HG03159 (cell line): ENCODE results near the gene PPP1R1A.

Experiments
- ATAC-seq: cut with Tn5 transposase; IDR thresholded peaks from one replicate; pipeline ENCODE4 v1.9.1; 2021; ENCODE audit warnings: mild to moderate bottlenecking, moderate library complexity; ENCODE audit not compliant: unreplicated experiment

The PPP1R1A gene

DNA sequence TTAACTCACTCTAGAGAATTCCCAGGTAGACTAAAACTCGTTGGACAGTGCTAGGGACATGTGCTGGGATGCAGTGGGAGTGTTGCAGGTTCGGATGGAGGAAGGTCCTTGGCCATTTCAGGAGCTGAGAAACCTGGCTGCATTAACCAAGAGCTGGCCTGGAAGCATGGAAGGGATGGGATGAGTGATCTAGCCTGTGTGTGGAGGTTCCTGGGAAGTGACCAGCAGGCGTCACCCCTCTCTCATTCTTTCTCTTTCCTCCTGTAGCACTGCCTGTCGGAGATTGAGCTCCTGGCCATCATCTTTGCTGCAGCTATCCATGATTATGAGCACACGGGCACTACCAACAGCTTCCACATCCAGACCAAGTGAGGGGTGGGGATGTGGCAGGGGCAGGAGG lies 15.6 kb downstream of the PPP1R1A start:
- ATAC-seq = no peak

DNA sequence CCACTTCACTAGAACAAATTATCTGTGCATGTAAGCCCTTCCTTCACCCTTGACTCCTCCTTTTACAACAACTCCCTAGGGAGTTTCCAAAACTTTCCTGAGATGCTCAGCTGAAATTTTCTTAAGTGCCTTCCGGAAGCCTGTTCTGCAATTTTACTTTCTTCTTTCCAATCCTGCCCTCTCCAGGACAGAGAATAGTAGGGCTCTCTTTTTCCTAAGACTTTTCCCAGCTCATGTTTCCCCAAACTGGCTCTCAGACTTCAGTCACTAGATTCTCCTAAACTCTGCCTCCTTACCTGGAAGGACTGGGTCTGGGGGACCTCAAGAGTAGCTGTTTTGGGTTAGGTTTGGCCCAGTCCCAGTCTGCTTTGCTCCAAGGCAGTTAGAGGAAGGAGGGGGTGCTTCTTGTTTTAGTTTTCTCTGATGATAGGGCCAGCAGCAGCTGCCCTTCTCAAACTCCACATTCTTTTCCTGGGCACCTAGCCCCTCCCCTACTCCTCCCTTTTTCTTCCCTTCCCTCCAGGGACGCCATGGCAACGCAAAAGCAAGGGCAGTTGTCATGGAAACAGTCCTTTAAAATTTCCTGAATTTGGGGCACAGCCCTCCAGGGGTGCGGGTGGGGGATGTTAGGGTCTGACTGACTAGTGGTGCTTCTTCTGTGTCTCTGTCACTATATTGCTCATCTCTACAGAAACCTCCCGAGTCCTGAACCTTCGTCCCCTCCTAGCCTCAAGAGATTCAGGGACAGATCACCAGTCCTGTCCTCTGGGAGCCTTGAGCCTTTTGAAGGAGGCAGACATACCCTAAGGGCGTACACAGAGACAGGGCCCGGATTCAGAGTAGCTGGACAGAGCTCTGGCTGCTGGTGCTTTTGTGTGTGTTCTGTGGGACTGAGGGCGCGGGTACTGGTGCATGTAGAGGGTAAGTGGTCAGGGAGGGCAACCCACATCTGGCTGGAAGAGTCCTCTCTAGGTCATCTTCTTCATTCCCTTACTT lies 17.0 kb downstream of the PPP1R1A start:
- ATAC-seq = no peak

DNA sequence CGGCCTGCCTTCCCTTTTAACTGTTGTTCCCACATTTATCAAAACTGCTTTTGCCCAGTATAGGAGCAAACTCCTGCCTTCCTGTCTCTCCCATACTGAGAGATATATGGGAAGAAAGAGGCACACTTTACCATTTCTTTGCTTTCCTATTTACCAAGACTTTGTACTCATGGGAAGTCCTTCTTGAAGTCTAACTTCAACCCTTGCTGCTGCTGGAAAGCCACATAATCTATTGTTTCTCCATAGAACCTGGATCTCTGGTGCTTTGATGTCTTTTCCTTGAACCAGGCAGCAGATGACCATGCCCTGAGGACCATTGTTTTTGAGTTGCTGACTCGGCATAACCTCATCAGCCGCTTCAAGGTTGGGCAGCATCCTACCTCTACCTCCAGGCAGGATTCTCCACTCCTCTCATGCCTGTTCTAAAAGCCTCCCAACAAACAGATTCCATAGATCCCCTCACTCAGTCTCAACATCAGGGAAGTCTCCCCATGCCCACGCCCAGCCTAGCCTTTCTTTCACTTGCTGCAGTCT lies 18.4 kb downstream of the PPP1R1A start:
- no peak for ATAC-seq

DNA sequence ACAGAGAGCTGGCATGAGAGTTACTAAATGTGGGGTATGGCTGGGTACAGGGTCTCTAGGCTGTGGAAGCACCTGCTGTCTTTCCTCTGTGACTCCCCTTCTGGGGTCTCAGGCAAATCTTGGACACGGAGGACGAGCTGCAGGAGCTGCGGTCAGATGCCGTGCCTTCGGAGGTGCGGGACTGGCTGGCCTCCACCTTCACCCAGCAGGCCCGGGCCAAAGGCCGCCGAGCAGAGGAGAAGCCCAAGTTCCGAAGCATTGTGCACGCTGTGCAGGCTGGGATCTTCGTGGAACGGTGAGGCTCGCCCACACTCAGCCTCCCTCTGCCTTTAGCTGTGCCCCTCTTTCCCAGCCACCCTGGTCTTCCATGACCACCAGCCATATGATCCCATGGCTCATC lies 19.4 kb downstream of the PPP1R1A start:
- no peak for ATAC-seq

DNA sequence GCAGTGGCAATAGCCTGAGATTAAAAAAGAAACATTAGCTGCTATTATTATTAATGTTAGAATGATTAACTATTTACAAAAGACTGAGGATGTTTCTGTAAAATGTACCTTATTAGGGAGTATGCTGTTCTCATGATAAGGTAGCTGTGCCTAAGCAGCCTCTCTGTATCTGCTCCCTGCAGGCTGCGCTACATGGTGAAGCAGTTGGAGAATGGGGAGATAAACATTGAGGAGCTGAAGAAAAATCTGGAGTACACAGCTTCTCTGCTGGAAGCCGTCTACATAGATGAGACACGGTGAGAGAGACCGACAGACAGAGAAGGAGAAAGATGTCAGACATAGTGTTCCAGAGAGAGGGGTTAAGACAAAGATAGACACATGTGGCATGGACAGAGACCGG lies 21.7 kb downstream of the PPP1R1A start:
- no peak for ATAC-seq

DNA sequence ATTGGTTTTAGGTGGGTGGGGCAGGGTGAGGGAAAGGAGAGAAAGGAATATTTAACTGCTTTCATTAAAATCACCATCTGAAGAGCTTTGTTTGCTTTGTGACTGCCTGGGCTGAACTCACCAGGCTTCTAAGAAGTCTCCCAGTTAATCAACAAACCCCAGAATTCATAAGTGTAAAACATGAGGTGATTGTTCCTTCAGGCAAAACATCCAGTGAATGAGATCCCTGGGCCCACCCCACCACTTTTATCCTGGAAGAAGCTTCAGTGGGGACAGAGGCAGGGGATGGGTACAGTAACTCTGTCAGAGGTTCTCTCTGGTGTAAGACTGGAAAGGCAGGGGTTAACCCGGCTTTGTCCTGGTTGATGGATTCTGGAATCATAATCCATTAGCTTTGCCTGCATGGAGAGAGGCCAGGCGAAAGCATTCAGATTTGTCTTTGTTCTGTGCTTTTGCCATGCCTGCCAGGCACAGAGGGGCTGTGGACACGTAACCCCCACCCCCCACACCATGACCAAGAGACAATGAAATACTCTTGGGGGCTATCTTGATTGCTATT lies 22.4 kb downstream of the PPP1R1A start:
- no peak for ATAC-seq

DNA sequence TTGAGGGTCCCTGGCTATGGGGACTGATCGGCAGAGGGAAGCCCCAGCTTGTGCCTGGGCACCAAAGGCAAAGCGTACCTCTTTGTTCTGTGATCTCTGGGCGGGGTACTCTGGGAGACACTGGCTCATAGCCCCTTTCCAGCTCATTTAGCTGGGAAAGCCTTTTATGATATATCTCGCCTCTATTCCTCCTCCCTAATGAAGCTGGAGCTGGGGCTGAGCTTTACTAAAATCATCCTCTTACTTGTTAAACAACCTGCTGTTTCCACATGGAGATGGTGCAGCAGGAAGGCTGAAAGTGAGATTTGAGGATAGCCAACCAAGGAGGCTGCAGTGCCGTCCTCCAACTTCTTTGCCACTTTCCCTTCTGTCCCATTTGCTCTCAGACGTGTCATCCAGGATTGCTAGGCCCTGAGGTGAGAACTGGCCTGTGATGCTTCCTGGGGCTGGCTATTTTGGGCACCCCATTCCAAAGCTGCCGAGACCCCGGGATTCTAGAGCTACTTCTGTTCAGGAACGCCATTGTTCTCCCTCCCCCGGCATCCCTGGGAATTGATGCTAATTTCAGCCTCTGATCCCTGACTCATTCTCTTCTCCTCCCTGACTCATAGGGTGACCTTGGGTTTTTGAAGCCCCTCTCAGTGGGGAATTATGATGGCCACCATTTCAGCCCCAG lies 23.0 kb downstream of the PPP1R1A start:
- ATAC-seq = no peak

DNA sequence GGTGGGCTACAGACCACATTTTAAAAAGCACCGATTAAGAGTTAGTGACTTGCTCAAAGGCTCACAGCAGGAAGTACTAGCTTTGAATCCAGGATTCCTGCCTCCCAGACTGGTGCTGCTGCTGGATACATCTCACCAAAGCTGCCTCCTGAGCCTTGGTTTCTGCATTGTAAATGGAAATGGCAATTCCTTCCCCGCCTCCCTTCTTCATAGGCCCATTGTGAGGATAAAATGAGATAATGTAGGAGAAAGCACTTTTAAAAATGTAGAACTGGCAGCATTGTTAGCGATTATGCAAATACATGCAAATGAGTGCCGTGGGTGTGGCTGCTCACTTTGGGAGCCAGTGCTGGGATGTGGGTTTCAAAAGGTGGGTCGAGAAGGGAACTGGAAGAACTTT lies 23.7 kb downstream of the PPP1R1A start:
- ATAC-seq = no peak

DNA sequence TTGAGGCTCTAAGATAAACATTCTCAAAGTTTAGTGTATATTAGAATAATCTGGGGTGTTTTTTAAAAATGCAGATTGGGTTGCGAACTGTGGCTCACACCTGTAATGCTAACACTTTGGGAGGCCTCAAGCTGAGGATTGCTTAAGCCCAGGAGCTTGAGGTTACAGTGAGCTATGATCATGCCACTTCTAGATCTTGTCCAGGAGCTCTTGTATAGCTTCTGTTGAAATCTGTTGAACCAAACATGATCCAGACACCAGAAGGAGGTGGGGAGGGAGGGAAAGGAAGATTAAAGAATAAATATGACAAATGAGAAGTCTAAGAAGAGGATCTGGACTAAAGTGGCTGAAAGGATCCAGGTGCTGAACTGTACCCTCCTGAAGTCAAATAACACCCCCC lies 24.7 kb downstream of the PPP1R1A start:
- no peak for ATAC-seq

DNA sequence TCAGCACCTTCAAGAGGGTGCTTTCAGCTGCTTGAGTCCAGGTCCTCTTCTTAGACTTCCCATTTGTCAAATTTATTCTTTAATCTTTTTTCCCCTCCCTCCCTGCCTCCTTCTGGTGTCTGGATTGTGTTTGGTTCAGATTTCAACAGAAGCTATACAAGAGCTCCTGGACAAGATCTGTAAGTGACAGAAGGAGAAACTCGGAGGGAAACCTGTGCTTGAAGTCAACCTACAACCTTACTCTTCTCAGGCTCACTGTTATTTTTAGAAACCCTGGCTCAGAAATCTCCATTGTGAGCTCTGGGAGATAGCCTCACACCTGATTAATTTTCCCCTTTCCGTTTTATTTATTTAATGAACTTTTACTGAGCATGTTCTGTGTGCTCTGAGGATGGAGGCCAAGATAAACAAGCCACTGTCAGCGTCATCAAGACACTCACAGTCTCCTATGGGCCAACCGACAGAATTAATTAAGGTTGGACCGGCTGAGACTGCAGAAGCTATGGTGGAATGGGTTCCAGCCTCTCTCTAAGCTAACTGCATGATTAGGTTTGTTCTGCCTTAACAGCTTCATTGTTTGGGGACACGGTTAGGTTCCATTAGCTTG lies 25.6 kb downstream of the PPP1R1A start:
- no peak for ATAC-seq

DNA sequence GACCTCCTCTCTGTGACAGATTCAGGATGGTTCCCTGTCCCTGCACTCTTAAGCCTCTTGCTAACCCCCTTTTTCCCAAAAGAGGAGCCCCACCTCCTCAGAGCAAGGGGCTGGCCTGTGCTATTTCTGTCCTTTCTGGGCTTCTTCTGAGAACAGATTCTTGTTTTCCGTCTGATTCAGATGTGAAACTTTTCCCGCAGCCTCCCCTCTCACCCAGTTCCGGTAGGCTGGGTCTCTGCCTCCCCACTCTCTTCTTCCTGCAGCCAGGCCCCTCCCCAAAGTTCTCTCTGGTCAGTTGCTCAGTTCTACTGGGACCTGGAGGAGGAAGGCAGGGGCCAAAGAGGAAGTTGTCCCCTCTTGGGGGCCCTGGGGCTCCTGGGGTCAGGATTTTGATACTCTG lies 27.3 kb downstream of the PPP1R1A start:
- no peak for ATAC-seq

DNA sequence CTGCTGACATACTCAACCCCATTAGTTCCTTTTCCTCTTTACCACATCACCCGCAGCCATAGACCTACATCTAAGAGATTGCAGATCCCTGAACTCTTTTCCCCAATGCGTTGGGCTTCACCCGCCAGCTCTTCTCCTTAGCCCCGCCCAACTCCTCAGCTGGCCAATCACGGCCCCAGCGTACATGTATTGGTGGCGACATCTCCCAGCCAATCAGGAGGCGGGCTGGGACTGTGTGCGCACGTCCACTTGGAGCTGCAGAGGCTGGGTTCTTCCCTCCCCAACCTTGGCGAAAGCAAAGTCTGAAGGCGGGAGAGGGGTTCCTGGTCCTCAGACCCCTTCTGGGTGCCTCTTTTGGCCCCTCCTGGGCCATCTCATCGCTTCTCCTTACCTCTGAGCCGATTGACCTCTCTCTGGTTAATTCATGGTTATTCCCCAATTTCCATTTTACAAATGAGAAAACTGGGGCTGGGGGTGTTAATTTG lies 28.0 kb downstream of the PPP1R1A start:
- peak; percentile 100 for ATAC-seq

DNA sequence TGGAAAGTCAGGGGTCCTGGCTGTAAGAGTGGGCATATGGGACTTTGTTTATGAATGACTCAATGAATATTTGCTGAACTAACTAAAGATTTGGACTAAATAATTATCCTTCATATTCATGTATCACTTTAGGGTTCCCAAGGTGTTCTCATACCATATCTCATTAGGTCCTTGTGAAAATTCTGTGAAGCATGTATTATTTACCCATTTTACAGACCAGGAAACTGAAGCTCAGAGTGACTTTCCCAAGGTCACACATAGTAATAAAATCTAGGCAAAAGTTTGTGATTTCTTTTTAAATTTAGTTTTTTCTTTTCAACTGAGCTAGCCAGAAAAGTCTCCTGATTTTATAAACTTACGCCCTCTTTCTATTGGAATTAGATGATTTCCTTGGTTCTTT lies 29.7 kb downstream of the PPP1R1A start:
- ATAC-seq = no peak

DNA sequence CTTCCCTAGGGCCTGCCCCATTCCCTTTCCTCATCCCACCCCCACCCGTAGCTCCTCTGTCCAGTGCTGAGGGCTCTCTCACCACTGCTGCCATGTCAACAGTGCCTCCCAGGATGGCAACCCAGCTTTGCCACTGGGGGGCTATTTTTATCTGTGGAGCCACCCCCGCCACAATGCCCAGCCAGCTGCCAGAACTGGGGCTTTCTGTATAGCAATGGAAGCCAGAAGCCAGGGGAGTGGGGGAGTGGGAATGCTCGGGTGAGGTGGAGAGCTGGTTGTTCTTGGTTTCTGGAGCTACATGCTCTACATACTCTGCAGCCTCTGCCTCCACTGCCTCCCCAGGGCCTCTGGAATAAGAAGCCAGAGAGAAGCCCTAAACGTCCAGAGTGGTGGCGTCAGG lies 30.1 kb downstream of the PPP1R1A start:
- ATAC-seq = no peak

DNA sequence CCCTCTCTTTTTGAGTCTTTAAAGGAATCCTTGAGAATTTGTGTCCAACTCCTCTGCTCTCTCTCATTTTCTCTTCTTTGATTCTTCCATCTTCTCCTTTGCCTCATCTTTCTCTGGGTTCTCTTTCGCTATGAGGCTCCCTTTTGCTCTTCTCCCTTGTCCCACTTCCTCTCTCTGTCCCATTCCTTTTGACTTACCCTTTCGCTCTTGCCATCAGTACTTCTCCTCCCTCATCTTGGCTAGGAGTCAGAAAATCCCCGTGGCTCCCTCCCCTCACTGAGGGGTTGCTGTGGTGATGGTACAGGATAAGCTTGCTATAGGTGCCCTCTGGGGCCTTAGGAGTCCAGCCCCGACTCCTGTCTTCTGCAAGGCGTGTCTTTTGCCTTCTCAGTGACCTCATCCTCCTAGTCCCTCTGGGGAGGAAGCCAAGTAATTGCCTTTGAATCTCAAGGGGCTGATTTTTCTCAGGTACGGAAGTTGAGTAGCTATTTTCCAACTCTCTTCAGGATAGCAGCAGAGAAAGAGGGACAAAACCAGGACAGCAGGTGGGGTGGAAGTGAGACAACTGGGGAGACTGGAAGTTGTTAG lies 32.7 kb downstream of the PPP1R1A start:
- no peak for ATAC-seq

DNA sequence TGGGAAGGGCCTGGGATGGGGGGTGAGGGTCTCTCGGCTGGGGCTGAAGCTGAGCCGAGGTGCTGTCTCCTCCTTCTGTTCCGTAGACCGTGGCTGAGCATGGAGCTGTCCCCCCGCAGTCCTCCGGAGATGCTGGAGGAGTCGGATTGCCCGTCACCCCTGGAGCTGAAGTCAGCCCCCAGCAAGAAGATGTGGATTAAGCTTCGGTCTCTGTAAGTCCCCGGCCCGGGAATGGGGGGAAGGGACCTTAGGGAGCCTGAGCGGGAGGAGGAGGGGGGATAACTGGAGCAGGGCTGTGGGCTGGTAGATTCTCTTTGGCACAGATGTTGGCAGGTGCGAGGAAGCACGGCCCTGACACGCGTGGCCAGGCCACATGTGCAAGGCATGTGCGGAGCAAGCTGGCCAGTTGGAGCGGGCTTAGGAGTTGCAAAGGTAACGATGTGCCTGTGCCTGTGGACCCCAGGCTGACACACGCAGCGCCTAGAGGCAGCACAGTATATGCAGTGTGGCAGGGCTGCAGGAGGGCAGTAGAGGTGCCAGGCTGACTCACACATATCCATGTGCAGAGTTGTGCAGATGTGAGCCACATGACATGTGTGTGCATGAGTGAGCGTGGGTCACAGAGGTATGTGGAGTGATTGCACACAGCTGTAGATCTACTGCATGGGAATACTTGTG lies 38.5 kb downstream of the PPP1R1A start:
- peak; percentile 22 for ATAC-seq

DNA sequence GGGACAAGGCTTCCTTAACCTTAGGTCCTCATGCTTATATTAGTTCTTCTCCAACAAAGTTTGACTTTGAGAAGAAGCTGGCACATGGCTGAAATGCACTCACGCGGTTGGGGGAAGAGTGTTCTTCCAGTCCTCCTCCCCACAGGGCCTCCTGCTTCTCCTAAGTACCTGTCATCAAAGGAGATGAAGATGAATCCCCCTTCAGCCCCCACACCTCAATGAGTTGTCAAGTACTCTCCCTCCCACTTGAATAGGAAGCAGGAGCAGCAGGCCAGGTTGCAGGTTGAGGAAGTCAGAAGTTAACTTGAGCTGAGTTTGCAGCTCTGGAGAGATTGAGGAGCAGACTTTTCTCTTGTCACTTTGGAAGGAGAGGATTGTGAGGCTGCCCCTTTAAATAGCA lies 41.9 kb downstream of the PPP1R1A start:
- no peak for ATAC-seq

DNA sequence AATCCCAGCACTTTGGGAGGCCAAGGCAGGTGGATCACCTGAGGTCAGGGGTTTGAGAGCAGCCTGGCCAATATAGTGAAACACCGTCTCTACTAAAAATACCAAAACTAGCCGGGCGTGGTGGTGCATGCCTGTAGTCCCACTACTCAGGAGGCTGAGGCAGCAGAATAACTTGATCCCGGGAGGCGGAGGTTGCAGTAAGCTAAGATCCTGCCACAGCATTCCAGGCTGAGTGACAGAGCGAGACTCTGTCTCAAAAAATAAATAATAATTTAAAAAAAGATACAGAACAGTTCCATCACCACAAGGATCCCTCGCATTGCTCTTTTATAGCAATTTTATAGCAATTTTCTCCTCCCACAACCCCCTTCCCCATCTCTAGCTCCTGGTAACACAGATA lies 43.7 kb downstream of the PPP1R1A start:
- ATAC-seq = no peak

DNA sequence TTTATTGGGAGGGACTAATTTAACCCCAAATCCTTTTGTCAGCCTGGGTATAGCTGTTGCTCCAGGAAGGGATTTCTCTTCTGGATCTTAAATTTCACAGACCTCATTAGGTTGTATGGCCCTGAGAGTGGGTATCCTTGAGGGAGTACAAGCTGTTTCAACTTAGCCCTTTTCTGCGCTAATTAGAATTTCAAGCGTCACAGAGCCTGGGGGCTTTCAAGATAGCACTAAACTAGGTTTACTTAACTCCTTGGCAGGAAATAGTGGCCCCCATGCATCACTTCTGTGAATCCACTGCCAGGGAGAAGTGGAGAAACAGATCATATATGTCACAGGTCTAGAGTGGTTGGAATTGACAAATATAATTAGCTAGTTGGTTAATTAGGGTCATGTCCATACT lies 44.9 kb downstream of the PPP1R1A start:
- ATAC-seq = no peak

DNA sequence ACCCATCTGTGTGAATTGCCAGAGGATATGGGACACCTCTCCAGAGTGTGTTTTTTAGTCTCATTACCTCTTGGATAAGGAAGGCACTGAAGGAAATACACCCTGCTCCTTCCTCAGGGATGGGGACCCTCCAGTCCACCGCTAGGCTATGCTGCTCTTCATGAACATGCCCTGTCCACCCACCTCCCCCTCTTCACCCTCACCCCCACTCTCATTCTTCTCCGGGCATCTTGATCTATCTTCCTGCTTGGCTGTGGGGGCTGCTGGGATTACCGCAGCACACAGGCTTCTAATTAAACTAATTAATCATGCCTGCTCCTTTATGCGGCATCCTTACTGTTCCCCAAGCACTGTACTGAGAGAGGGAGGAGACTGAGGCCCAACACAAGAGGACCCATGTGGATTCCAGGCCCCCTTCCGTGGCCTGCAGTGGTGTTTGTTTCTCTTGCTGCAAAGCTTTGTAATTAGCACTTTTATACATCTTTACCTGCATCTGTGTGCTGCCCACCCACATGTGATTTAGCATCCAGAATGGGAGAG lies 46.6 kb downstream of the PPP1R1A start:
- ATAC-seq = no peak
